ENCODE measurements around the gene SUGCT.

The SUGCT gene

DNA sequence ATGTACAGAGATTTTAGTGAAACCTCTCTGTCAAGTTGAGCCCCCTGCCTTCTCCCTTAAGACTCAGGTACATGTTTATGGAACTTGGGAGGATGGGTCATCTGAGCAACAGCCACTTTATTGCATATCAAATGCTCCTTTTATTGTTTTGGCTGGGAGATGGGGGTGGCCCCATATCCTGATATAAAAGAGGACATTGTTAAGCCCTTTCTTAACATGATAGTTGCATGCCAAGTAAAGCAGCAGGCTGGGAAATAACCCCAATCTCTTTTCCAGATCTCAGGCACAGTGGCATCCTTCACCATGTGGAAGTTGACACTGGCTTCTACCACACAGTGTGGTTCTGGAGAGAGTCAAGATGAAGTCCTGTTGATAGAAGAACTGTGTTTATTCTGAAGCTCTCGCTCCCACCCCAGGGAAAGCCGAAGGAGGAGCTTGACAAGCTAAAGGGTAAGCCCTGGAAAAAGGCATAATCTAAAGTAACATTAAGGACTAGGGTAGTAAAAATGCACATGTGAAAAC is 746.7 kb downstream of the SUGCT start:
- no peaks in the 10 kb centered on the region for H3K9me3 ChIP-seq (replicated peaks; ENCODE audit: low read length)
- no peak overlapping the region for H3K4me2 ChIP-seq (ENCODE audit: low read length)
- peaks cover 9% of the 10 kb centered on the region for H3K4me1 ChIP-seq (ENCODE audit: control insufficient read depth, insufficient read depth, low read length)
- H3K4me3 ChIP-seq (ENCODE audit: low read length) = no peak overlapping the region
- H3K27me3 ChIP-seq (ENCODE audit: control insufficient read depth, insufficient read depth, low read length) = no peaks in the 10 kb centered on the region
- no peak overlapping the region for H3K9ac ChIP-seq (ENCODE audit: low read depth, low read length)
- no peaks in the 10 kb centered on the region for H3K36me3 ChIP-seq (ENCODE audit: insufficient read depth, low read length)

DNA sequence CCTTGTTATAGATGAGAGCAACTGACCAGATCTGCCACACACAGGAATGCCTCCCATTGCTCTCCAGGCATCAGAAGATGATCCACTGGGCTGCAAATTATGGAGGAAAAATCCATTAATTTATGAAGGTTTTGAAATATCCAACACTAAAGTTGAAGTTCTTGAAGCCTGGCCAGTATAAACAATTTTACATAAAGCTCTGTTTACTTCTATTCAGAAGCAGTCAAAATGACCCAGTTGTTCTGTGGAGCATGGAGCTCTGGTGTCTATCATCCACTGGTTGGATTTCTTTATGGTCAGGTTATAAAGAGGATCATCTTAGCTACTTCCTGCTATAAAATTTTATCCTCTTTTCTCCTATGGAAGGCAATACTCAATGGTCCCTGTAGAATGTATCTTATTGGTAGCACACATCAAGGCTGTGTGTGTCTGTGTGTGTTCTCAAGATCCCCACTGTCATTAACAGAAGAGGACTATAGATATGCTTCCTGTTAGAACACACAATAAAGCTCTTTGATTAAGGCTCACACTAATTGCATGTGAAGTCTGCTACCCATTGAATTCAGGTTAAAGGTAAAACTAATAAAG is 747.4 kb downstream of the SUGCT start:
- no peaks in the 10 kb centered on the region for H3K9me3 ChIP-seq (replicated peaks; ENCODE audit: low read length)
- no peak overlapping the region for H3K4me3 ChIP-seq (ENCODE audit: low read length)
- peaks cover 15% of the 10 kb centered on the region for H3K4me1 ChIP-seq (ENCODE audit: control insufficient read depth, insufficient read depth, low read length)
- no peak overlapping the region for H3K4me2 ChIP-seq (ENCODE audit: low read length)
- no peaks in the 10 kb centered on the region for H3K36me3 ChIP-seq (ENCODE audit: insufficient read depth, low read length)
- no peaks in the 10 kb centered on the region for H3K27me3 ChIP-seq (ENCODE audit: control insufficient read depth, insufficient read depth, low read length)
- no peak overlapping the region for H3K9ac ChIP-seq (ENCODE audit: low read depth, low read length)

DNA sequence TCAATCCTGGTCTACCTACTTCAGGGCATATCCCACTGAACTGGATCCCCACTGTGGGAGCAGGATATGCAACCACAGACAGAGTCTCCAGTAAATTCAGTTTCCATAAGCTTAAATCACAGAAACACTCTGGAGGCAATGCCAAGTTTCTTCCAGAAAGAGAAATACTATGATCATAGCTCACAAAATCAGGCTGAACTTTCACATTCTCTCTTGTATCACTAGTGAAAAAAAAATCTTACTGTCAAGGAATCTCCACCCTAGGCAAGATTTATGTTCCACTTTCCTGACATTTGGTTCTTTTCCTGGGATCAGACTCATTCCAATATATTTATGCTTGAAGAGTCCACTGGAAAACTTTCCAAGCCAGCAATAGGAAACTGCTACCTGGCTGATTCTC is 749.0 kb downstream of the SUGCT start:
- Histone ChIP-seq H3K36me3 (ENCODE audit: insufficient read depth, low read length) (no peaks in the 10 kb centered on the region), H3K9me3 (replicated peaks; ENCODE audit: low read length) (no peaks in the 10 kb centered on the region), H3K4me3 (ENCODE audit: low read length) (no peak overlapping the region), H3K4me1 (ENCODE audit: control insufficient read depth, insufficient read depth, low read length) (peaks cover 19% of the 10 kb centered on the region), H3K9ac (ENCODE audit: low read depth, low read length) (no peak overlapping the region), H3K4me2 (ENCODE audit: low read length) (no peak overlapping the region), H3K27me3 (ENCODE audit: control insufficient read depth, insufficient read depth, low read length) (no peaks in the 10 kb centered on the region)

- Histone ChIP-seq H3K9me3 (replicated peaks; ENCODE audit: low read length) (no peaks in the 10 kb centered on the region), H3K9ac (ENCODE audit: low read depth, low read length) (no peak overlapping the region), H3K36me3 (ENCODE audit: insufficient read depth, low read length) (no peaks in the 10 kb centered on the region), H3K4me1 (ENCODE audit: control insufficient read depth, insufficient read depth, low read length) (peaks cover 19% of the 10 kb centered on the region), H3K4me3 (ENCODE audit: low read length) (no peak overlapping the region), H3K4me2 (ENCODE audit: low read length) (no peak overlapping the region), H3K27me3 (ENCODE audit: control insufficient read depth, insufficient read depth, low read length) (no peaks in the 10 kb centered on the region)
These were observed 749.4 kb downstream of the SUGCT start for GRCh38 chr7:40884241-40884640.

DNA sequence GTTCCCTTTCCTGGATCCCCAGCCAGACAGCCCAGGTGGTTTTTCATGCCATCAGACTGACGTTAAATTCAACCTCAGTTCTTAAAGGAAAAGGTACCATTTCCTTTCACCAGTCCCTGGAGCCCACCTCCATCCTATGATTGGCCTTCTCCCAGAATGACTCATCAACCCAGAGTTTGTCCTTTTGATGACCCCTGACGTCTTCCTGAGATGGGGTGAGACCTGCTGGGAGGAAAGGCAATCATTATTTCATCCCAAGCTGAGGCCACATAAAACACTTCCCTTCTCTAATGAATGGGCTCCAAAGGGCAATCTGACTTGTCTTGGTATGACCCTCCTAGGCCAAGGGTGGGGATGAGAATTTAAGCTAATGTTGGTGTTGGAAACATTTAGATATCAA is 750.7 kb downstream of the SUGCT start:
- Histone ChIP-seq H3K4me1 (ENCODE audit: control insufficient read depth, insufficient read depth, low read length) (peaks cover 19% of the 10 kb centered on the region), H3K4me2 (ENCODE audit: low read length) (no peak overlapping the region), H3K9me3 (replicated peaks; ENCODE audit: low read length) (no peaks in the 10 kb centered on the region), H3K9ac (ENCODE audit: low read depth, low read length) (no peak overlapping the region), H3K27me3 (ENCODE audit: control insufficient read depth, insufficient read depth, low read length) (no peaks in the 10 kb centered on the region), H3K36me3 (ENCODE audit: insufficient read depth, low read length) (no peaks in the 10 kb centered on the region), H3K4me3 (ENCODE audit: low read length) (no peak overlapping the region)

DNA sequence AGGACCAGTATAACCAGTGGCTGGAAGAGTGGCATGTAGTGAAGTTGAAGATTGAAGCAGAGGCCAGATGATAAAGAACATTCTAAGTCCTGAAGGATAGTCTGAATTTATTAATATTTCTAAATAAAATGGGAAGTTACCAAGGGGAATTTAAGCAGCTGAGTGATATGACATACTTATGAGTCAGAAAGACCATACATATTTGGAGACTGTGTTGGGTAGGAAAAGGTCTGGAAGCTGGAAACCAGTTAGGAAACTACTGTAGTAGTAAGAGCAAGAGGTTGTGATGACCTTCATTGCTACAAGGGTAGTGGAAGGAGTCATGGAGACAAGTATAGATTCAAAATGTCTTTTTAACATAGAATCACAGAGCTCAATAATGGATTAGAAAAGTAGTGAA is 752.3 kb downstream of the SUGCT start:
- peaks cover 19% of the 10 kb centered on the region for H3K4me1 ChIP-seq (ENCODE audit: control insufficient read depth, insufficient read depth, low read length)
- H3K4me2 ChIP-seq (ENCODE audit: low read length) = no peak overlapping the region
- H3K4me3 ChIP-seq (ENCODE audit: low read length) = no peak overlapping the region
- H3K9ac ChIP-seq (ENCODE audit: low read depth, low read length) = no peak overlapping the region
- H3K36me3 ChIP-seq (ENCODE audit: insufficient read depth, low read length) = no peaks in the 10 kb centered on the region
- H3K9me3 ChIP-seq (replicated peaks; ENCODE audit: low read length) = no peaks in the 10 kb centered on the region
- H3K27me3 ChIP-seq (ENCODE audit: control insufficient read depth, insufficient read depth, low read length) = no peaks in the 10 kb centered on the region

GRCh38 chr7:40888499-40888898 is 753.7 kb downstream of the SUGCT start:
- Histone ChIP-seq H3K27me3 (ENCODE audit: control insufficient read depth, insufficient read depth, low read length) (no peaks in the 10 kb centered on the region), H3K4me3 (ENCODE audit: low read length) (no peak overlapping the region), H3K36me3 (ENCODE audit: insufficient read depth, low read length) (no peaks in the 10 kb centered on the region), H3K4me2 (ENCODE audit: low read length) (no peak overlapping the region), H3K9ac (ENCODE audit: low read depth, low read length) (no peak overlapping the region), H3K9me3 (replicated peaks; ENCODE audit: low read length) (no peaks in the 10 kb centered on the region), H3K4me1 (ENCODE audit: control insufficient read depth, insufficient read depth, low read length) (peaks cover 19% of the 10 kb centered on the region)

- no peaks in the 10 kb centered on the region for H3K36me3 ChIP-seq (ENCODE audit: insufficient read depth, low read length)
- H3K9ac ChIP-seq (ENCODE audit: low read depth, low read length) = no peak overlapping the region
- no peaks in the 10 kb centered on the region for H3K27me3 ChIP-seq (ENCODE audit: control insufficient read depth, insufficient read depth, low read length)
- H3K4me2 ChIP-seq (ENCODE audit: low read length) = no peak overlapping the region
- no peak overlapping the region for H3K4me3 ChIP-seq (ENCODE audit: low read length)
- H3K9me3 ChIP-seq (replicated peaks; ENCODE audit: low read length) = no peaks in the 10 kb centered on the region
- H3K4me1 ChIP-seq (ENCODE audit: control insufficient read depth, insufficient read depth, low read length) = peaks cover 19% of the 10 kb centered on the region
These were observed 754.3 kb downstream of the SUGCT start for GRCh38 chr7:40889099-40889498.

- H3K9me3 ChIP-seq (replicated peaks; ENCODE audit: low read length) = no peaks in the 10 kb centered on the region
- H3K27me3 ChIP-seq (ENCODE audit: control insufficient read depth, insufficient read depth, low read length) = no peaks in the 10 kb centered on the region
- H3K4me1 ChIP-seq (ENCODE audit: control insufficient read depth, insufficient read depth, low read length) = peaks cover 19% of the 10 kb centered on the region
- H3K4me2 ChIP-seq (ENCODE audit: low read length) = no peak overlapping the region
- H3K9ac ChIP-seq (ENCODE audit: low read depth, low read length) = no peak overlapping the region
- H3K4me3 ChIP-seq (ENCODE audit: low read length) = no peak overlapping the region
- H3K36me3 ChIP-seq (ENCODE audit: insufficient read depth, low read length) = no peaks in the 10 kb centered on the region
These were observed 754.7 kb downstream of the SUGCT start for GRCh38 chr7:40889539-40889938.

DNA sequence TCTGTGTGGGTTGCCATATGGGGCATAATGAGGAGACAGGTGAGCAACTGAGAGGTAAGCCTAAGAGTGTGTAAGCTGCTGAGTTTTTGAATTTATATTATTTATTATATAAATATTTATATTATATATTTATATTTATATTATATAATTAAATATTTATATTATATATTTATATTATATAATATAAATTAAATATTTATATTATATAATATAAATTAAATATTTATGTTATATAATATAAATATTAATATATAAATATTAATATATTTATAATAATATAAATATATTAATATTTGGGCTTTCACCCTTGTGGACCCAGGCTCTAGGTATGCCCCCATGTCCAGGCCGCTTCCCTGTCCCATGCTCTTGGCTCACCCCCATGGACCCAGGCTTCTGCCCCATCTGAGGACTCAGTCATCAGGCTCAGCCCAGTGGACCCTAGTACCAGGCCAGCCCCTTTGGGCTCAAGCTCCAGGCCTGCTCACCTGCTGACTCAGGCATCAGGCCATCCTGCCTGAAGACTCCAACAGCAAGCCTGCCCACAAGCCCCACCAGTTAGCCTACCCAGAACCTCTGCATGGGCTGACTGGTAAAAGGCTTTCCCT is 755.4 kb downstream of the SUGCT start:
- H3K9me3 ChIP-seq (replicated peaks; ENCODE audit: low read length) = no peaks in the 10 kb centered on the region
- no peak overlapping the region for H3K4me2 ChIP-seq (ENCODE audit: low read length)
- H3K4me1 ChIP-seq (ENCODE audit: control insufficient read depth, insufficient read depth, low read length) = peaks cover 18% of the 10 kb centered on the region
- no peak overlapping the region for H3K4me3 ChIP-seq (ENCODE audit: low read length)
- no peaks in the 10 kb centered on the region for H3K36me3 ChIP-seq (ENCODE audit: insufficient read depth, low read length)
- H3K9ac ChIP-seq (ENCODE audit: low read depth, low read length) = no peak overlapping the region
- no peaks in the 10 kb centered on the region for H3K27me3 ChIP-seq (ENCODE audit: control insufficient read depth, insufficient read depth, low read length)

GRCh38 chr7:40891232-40891631 is 756.4 kb downstream of the SUGCT start:
- Histone ChIP-seq H3K4me1 (ENCODE audit: control insufficient read depth, insufficient read depth, low read length) (peaks cover 10% of the 10 kb centered on the region), H3K27me3 (ENCODE audit: control insufficient read depth, insufficient read depth, low read length) (no peaks in the 10 kb centered on the region), H3K9ac (ENCODE audit: low read depth, low read length) (no peak overlapping the region), H3K4me2 (ENCODE audit: low read length) (no peak overlapping the region), H3K4me3 (ENCODE audit: low read length) (no peak overlapping the region), H3K36me3 (ENCODE audit: insufficient read depth, low read length) (no peaks in the 10 kb centered on the region), H3K9me3 (replicated peaks; ENCODE audit: low read length) (no peaks in the 10 kb centered on the region)

DNA sequence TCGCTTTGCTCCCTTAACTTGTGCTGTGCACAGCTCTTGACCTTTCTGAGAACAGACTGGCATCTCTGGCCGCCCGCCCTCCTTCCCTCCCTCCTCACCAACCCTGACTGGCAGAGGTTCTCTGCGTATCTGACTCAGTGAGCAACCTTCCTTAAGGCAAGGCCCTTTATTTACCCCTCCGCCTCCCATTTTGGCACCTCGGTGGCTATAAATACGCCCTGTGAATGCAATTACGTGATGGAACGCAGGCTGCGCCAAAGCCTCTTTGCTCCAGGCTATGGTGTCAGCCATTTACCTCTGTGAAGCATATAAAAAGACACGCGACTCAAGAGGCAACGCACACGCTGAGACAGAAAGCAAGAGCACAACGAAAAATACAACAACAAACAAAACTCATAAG is 764.3 kb downstream of the SUGCT start:
- no peaks in the 10 kb centered on the region for H3K4me1 ChIP-seq (ENCODE audit: control insufficient read depth, insufficient read depth, low read length)
- H3K4me3 ChIP-seq (ENCODE audit: low read length) = no peak overlapping the region
- H3K27me3 ChIP-seq (ENCODE audit: control insufficient read depth, insufficient read depth, low read length) = no peaks in the 10 kb centered on the region
- H3K4me2 ChIP-seq (ENCODE audit: low read length) = no peak overlapping the region
- no peaks in the 10 kb centered on the region for H3K9me3 ChIP-seq (replicated peaks; ENCODE audit: low read length)
- no peak overlapping the region for H3K9ac ChIP-seq (ENCODE audit: low read depth, low read length)
- H3K36me3 ChIP-seq (ENCODE audit: insufficient read depth, low read length) = no peaks in the 10 kb centered on the region

Measured in skeletal muscle satellite cell (primary cell).